Stimulated activated CD4-positive, alpha-beta T cell treated with anti-CD3 and anti-CD28 coated beads, Interleukin-4, amount 100 ng/mL, for 1 hour (primary cell): Measurements from ENCODE around the gene AGAP5.
"Not testable (repeated sequence)": the region's sequence is repeated elsewhere in the genome, so short reads cannot be mapped to it uniquely, and the experiment has no call there.

Experiments
- DNase-seq: peaks from one replicate; pipeline ENCODE4 v3.0.0-alpha.2; 2020

Gene AGAP5

GRCh38 chr10:73697675-73698159 lies at the start of gene AGAP5:
Gene AGAP5, minus strand, starts transcription at chr10:73698109. Its CDS starts 354 bp downstream, at chr10:73697755.
- DNase-seq, result not testable (repeated sequence)

GRCh38 chr10:73746721-73747120 lies 48.8 kb upstream of the AGAP5 start:
- DNase-seq, result no peak

GRCh38 chr10:73744664-73744975 lies 46.7 kb upstream of the AGAP5 start:
- peak; percentile 66 for DNase-seq

GRCh38 chr10:73743905-73744663 lies 46.2 kb upstream of the AGAP5 start, which contains the start of gene SEC24C:
Gene SEC24C, plus strand, starts transcription at chr10:73744372. Its CDS starts 2,461 bp downstream, at chr10:73746833.
- peak; percentile 94 for DNase-seq

GRCh38 chr10:73743327-73743904 lies 45.5 kb upstream of the AGAP5 start:
- DNase-seq, result no peak

GRCh38 chr10:73742454-73742734 lies 44.5 kb upstream of the AGAP5 start:
- no peak for DNase-seq

GRCh38 chr10:73740501-73741254 lies 42.8 kb upstream of the AGAP5 start:
- not testable (repeated sequence) for DNase-seq

GRCh38 chr10:73734796-73735305 lies 36.9 kb upstream of the AGAP5 start:
- no peak for DNase-seq

GRCh38 chr10:73734028-73734720 lies 36.3 kb upstream of the AGAP5 start:
- no peak for DNase-seq

GRCh38 chr10:73732931-73733623 lies 35.2 kb upstream of the AGAP5 start:
- DNase-seq, result no peak

GRCh38 chr10:73732426-73732825 lies 34.5 kb upstream of the AGAP5 start:
- DNase-seq, result no peak

- no peak for DNase-seq
Observed at GRCh38 chr10:73731588-73732375, 33.9 kb upstream of the AGAP5 start.

GRCh38 chr10:73730153-73730906 lies 32.4 kb upstream of the AGAP5 start:
- DNase-seq, result peak; percentile 87

- peak; percentile 25 for DNase-seq
Observed at GRCh38 chr10:73729781-73730152, 31.9 kb upstream of the AGAP5 start.

- no peak for DNase-seq
Observed at GRCh38 chr10:73723516-73723915, 25.6 kb upstream of the AGAP5 start.

GRCh38 chr10:73720561-73720960 lies 22.7 kb upstream of the AGAP5 start:
- DNase-seq, result not testable (repeated sequence)

- no peak for DNase-seq
Observed at GRCh38 chr10:73717556-73717955, 19.6 kb upstream of the AGAP5 start.

- DNase-seq, result no peak
Observed at GRCh38 chr10:73716251-73716650, 18.3 kb upstream of the AGAP5 start.

- DNase-seq, result not testable (repeated sequence)
Observed at GRCh38 chr10:73715179-73716156, 17.6 kb upstream of the AGAP5 start.

GRCh38 chr10:73714483-73714882 lies 16.6 kb upstream of the AGAP5 start:
- DNase-seq, result not testable (repeated sequence)
